Fibroblast of villous mesenchyme (primary cell): ENCODE data around the gene SNIP1. TPM values are rescaled to one million over a fixed set of nuclear protein-coding genes. Genes with fewer than 3 reads are reported as not detected.
A peak's percentile ranks its signal among the peaks of the same experiment; 100 is the strongest.

Experiments used
- DNase-seq: peaks from one replicate; pipeline ENCODE4 v3.0.0-alpha.2; 2010; ENCODE audit warnings: low read depth
- H3K4me3 ChIP-seq: 2 replicates; pipeline ENCODE4 v1.5.1; 2011; ENCODE audit warnings: low read depth, mild to moderate bottlenecking, low read length
- CTCF ChIP-seq: IDR thresholded peaks from 2 replicates; pipeline ENCODE4 v1.5.1; 2012; ENCODE audit warnings: low read depth, mild to moderate bottlenecking, low read length; ENCODE audit not compliant: insufficient read depth
- total RNA-seq: library from RNA; depleted of rRNA; stranded (reverse); fragments of >200 nt; gene quantifications from 2 replicates; pipeline ENCODE4 v1.2.3, GENCODE V29; 2012

SNIP1 gene
- total RNA-seq, 1 donor, result 9.5 TPM

GRCh38 chr1:37502104-37502503, 52.0 kb downstream of the SNIP1 start:
- no peak for DNase-seq
- no peak for TF ChIP-seq CTCF
- no peak overlapping the region for H3K4me3 ChIP-seq

- no peak for TF ChIP-seq CTCF
- H3K4me3 ChIP-seq, result no peak overlapping the region
- no peak for DNase-seq
Measured at GRCh38 chr1:37501661-37502060, 52.4 kb downstream of the SNIP1 start.

- TF ChIP-seq CTCF, result no peak
- H3K4me3 ChIP-seq, result no peak overlapping the region
- no peak for DNase-seq
Measured at GRCh38 chr1:37498872-37499617, 55.0 kb downstream of the SNIP1 start.

GRCh38 chr1:37497832-37498231, 56.3 kb downstream of the SNIP1 start:
- no peak overlapping the region for H3K4me3 ChIP-seq
- TF ChIP-seq CTCF, result no peak
- DNase-seq, result no peak

- H3K4me3 ChIP-seq, result no peak overlapping the region
- peak; percentile 46 for DNase-seq
- TF ChIP-seq CTCF, result no peak
Measured at GRCh38 chr1:37495875-37496274, 58.2 kb downstream of the SNIP1 start.

GRCh38 chr1:37493336-37494098, 60.6 kb downstream of the SNIP1 start:
- no peak for DNase-seq
- no peak overlapping the region for H3K4me3 ChIP-seq
- no peak for TF ChIP-seq CTCF
